SK-N-SH treated with all-trans-retinoic acid at 6 μM for 48 hours (cell line): ENCODE measurements around the gene WDFY2.

Source experiments
- ATAC-seq: fragments of 200-7000 bp; cut with Tn5 transposase; 3 replicates; pipeline ENCODE4 v1.9.1; 2020; ENCODE audit warnings: mild to moderate bottlenecking, moderate library complexity
- BACH2 ChIP-seq: fragments of 250-450 bp; sonication (Bioruptor Pico); IDR thresholded peaks from 2 replicates; pipeline ENCODE4 v1.9.0; 2021; ENCODE audit warnings: mild to moderate bottlenecking, borderline replicate concordance
- CREB5 ChIP-seq: fragments of 250-450 bp; sonication (Bioruptor Pico); IDR thresholded peaks from 2 replicates; pipeline ENCODE4 v1.5.1; 2020; ENCODE audit warnings: low read depth, mild to moderate bottlenecking, moderate library complexity
- CSDC2 ChIP-seq: fragments of 250-450 bp; sonication (Bioruptor Pico); IDR thresholded peaks from 2 replicates; pipeline ENCODE4 v1.5.0; 2020; ENCODE audit warnings: mild to moderate bottlenecking, moderate library complexity
- CSRNP3 ChIP-seq: fragments of 250-450 bp; sonication (Bioruptor Pico); IDR thresholded peaks from 2 replicates; pipeline ENCODE4 v1.5.1; 2021; ENCODE audit warnings: mild to moderate bottlenecking, moderate library complexity
- ESRRG ChIP-seq: fragments of 250-450 bp; sonication (Bioruptor Pico); IDR thresholded peaks from 2 replicates; pipeline ENCODE4 v1.6.1; 2021; ENCODE audit warnings: mild to moderate bottlenecking
- GLIS3 ChIP-seq: fragments of 250-450 bp; sonication (Bioruptor Pico); IDR thresholded peaks from 2 replicates; pipeline ENCODE4 v1.5.0; 2020; ENCODE audit warnings: mild to moderate bottlenecking, moderate library complexity
- PATZ1 ChIP-seq: fragments of 250-450 bp; sonication (Bioruptor Pico); IDR thresholded peaks from 2 replicates; pipeline ENCODE4 v1.8.0; 2020; ENCODE audit warnings: mild to moderate bottlenecking, moderate library complexity, borderline replicate concordance
- POU6F1 ChIP-seq: fragments of 250-450 bp; sonication (Bioruptor Pico); IDR thresholded peaks from 2 replicates; pipeline ENCODE4 v1.8.0; 2021; ENCODE audit warnings: low read depth, mild to moderate bottlenecking, moderate library complexity, borderline replicate concordance
- PPARA ChIP-seq: fragments of 250-450 bp; sonication (Bioruptor Pico); IDR thresholded peaks from 2 replicates; pipeline ENCODE4 v1.5.0; 2020; ENCODE audit warnings: mild to moderate bottlenecking, borderline replicate concordance
- RARB ChIP-seq: fragments of 250-450 bp; sonication (Bioruptor Pico); IDR thresholded peaks from 2 replicates; pipeline ENCODE4 v1.8.0; 2021; ENCODE audit warnings: mild to moderate bottlenecking, moderate library complexity
- SNAI2 ChIP-seq: fragments of 250-450 bp; sonication (Bioruptor Pico); IDR thresholded peaks from 2 replicates; pipeline ENCODE4 v1.5.0; 2020; ENCODE audit warnings: mild to moderate bottlenecking, moderate library complexity
- TCF4 ChIP-seq: fragments of 250-450 bp; sonication (Bioruptor Pico); IDR thresholded peaks from 2 replicates; pipeline ENCODE4 v1.8.0; 2021; ENCODE audit warnings: mild to moderate bottlenecking, moderate library complexity, borderline replicate concordance
- TOX ChIP-seq: fragments of 250-450 bp; sonication (Bioruptor Pico); IDR thresholded peaks from 2 replicates; pipeline ENCODE4 v1.8.0; 2021; ENCODE audit warnings: mild to moderate bottlenecking, moderate library complexity, borderline replicate concordance
- TSHZ2 ChIP-seq: fragments of 250-450 bp; sonication (Bioruptor Pico); IDR thresholded peaks from 2 replicates; pipeline ENCODE4 v1.5.0; 2020; ENCODE audit warnings: mild to moderate bottlenecking, moderate library complexity
- ZC3H10 ChIP-seq: fragments of 250-450 bp; sonication (Bioruptor Pico); IDR thresholded peaks from 2 replicates; pipeline ENCODE4 v1.5.1; 2021; ENCODE audit warnings: mild to moderate bottlenecking, moderate library complexity
- ZFP3 ChIP-seq: fragments of 250-450 bp; sonication (Bioruptor Pico); IDR thresholded peaks from 2 replicates; pipeline ENCODE4 v1.5.0; 2020; ENCODE audit warnings: mild to moderate bottlenecking, moderate library complexity
- ZFP30 ChIP-seq: fragments of 450-650 bp; formaldehyde crosslinking; IDR thresholded peaks from 2 replicates; pipeline ENCODE4 v1.5.0; 2022; ENCODE audit warnings: mild to moderate bottlenecking, moderate library complexity
- ZNF565 ChIP-seq: fragments of 450-650 bp; formaldehyde crosslinking; conservative IDR thresholded peaks from 2 replicates; pipeline ENCODE4 v1.5.0; 2020; ENCODE audit warnings: low read depth, mild to moderate bottlenecking, moderate library complexity
- ZNF70 ChIP-seq: fragments of 450-650 bp; formaldehyde crosslinking; IDR thresholded peaks from 2 replicates; pipeline ENCODE4 v1.5.0; 2020; ENCODE audit warnings: mild to moderate bottlenecking, moderate library complexity
- ZNF8 ChIP-seq: fragments of 450-650 bp; formaldehyde crosslinking; IDR thresholded peaks from 2 replicates; pipeline ENCODE4 v1.5.0; 2020; ENCODE audit warnings: mild to moderate bottlenecking, moderate library complexity

The WDFY2 gene

GRCh38 chr13:51663973-51664957 lies 80.0 kb downstream of the WDFY2 start (continued):
- no peak for TF ChIP-seq TCF4 (CRISPR knock-in tag)
- TF ChIP-seq CSDC2, result no peak

GRCh38 chr13:51665456-51665855 lies 81.2 kb downstream of the WDFY2 start:
- ATAC-seq, result no peak
- TF ChIP-seq ZNF8 (no peak), CREB5 (no peak), RARB (no peak)
- TF ChIP-seq, all 23 proteins: peak for 0

GRCh38 chr13:51666374-51666773 lies 82.1 kb downstream of the WDFY2 start:
- TF ChIP-seq GLIS3 (no peak), TSHZ2 (CRISPR knock-in tag) (no peak), BACH2 (CRISPR knock-in tag) (no peak), ZFP3 (CRISPR knock-in tag) (no peak), PATZ1 (no peak), TCF4 (CRISPR knock-in tag) (no peak), ZNF565 (no peak), TOX (CRISPR knock-in tag) (no peak), ZC3H10 (CRISPR knock-in tag) (no peak)
- TF ChIP-seq, all 23 proteins: peak for 0
- peak; percentile 58 for ATAC-seq

- no peak for ATAC-seq
- TF ChIP-seq ZFP3 (CRISPR knock-in tag), result no peak
- TF ChIP-seq POU6F1, result no peak
- TF ChIP-seq ZNF70, result no peak
- no peak for TF ChIP-seq BACH2 (CRISPR knock-in tag)
- TF ChIP-seq GLIS3, result no peak
- no peak for TF ChIP-seq ZFP30 (CRISPR knock-in tag)
- TF ChIP-seq RARB, result no peak
- TF ChIP-seq ESRRG (CRISPR knock-in tag), result no peak
- no peak for TF ChIP-seq CSRNP3 (CRISPR knock-in tag)
- no peak for TF ChIP-seq ZC3H10 (CRISPR knock-in tag)
- TF ChIP-seq TOX (CRISPR knock-in tag), result no peak
- no peak for TF ChIP-seq TSHZ2 (CRISPR knock-in tag)
- TF ChIP-seq CREB5, result no peak
- no peak for TF ChIP-seq PPARA (CRISPR knock-in tag)
- no peak for TF ChIP-seq SNAI2
- TF ChIP-seq, all 23 proteins: peak for 0
These were observed 82.6 kb downstream of the WDFY2 start for GRCh38 chr13:51666839-51667238.
